ENCODE results near the gene PRPF8. TPM values are rescaled to one million over a fixed set of nuclear protein-coding genes. Genes with fewer than 3 reads are reported as not detected.

PRPF8 gene
- total and polyA plus RNA-seq, 10 of the 15 experiments (the other 5 are each of a cell fraction or from before 2014, with no cell fraction given) = 77.2 to 337 (median 162) TPM

DNA sequence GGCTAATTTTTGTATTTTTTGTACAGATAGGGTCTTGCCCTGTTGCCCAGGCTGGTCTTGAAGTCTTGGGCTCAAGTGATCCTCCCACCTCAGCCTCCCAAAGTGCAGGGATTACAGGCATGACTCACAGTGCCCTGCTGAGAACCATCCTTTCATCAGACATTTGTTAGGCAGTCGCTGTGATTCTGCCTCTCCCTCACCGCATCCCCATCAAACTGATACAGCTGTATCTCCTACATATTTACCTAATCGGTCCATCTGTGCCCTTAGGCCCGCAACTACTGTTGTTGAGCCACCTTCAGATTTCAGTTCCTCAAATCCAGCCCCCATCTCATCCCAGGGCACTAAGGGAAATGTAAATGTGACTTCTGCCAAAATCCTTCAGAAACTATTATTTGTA lies 54.0 kb downstream of the PRPF8 start:
- no peak overlapping the region for H3K9ac ChIP-seq (ENCODE audit: control insufficient read depth, insufficient read depth, low read length)
- in situ Hi-C loops (cut with MboI) (no loop called here), intact Hi-C loops (cut with micrococcal nuclease; ENCODE audit: unreplicated experiment) (loop anchor here (5.0 kb wide), 1 partner anchor 113 kb away; the partner anchor contains the start of gene INPP5K)
- no peak for DNase-seq (ENCODE audit: low read depth, low spot score)
- no peak for ATAC-seq
- H3K4me2 ChIP-seq (ENCODE audit: control insufficient read depth, insufficient read depth) = no peak overlapping the region; the same call in 1 of the 2 replicates
- POLR2A ChIA-PET = interaction anchor here (0.6 to 6.0 kb wide), 8 partner anchors 18 to 230 kb away, joined by 3 to 56 read pairs (median 6); partner anchors contain the start of genes INPP5K and RILP
- no peak overlapping the region for H2AFZ ChIP-seq (ENCODE audit: control insufficient read depth, low read depth, low read length)
- H3K79me2 ChIP-seq (ENCODE audit: control insufficient read depth, insufficient read depth, low read length) = peaks cover 6% of the 10 kb centered on the region
- no peaks in the 10 kb centered on the region for H4K20me1 ChIP-seq (ENCODE audit: control insufficient read depth, insufficient read depth)
- H3K4me3 ChIP-seq = no peak overlapping the region
- H3K27me3 ChIP-seq (replicated peaks in 1 of 2; ENCODE audit: control insufficient read depth in 2 of 2, insufficient read depth in 2 of 2, low read length in 1 of 2) = no peaks in the 10 kb centered on the region
- H3K4me1 ChIP-seq (ENCODE audit: control insufficient read depth, insufficient read depth, low read length) = peaks cover 37% of the 10 kb centered on the region
- BruUV-seq (replicated peaks) = no TSS peak
- WGBS (ENCODE audit: insufficient coverage, insufficient replicate concordance, low lambda C conversion rate, missing lambda C conversion rate) = 8% methylated on average over 4 of the region's 4 CpGs
- CTCF ChIA-PET = interaction anchor here (0.6 to 9.9 kb wide), 35 partner anchors 10 to 466 kb away, joined by 3 to 380 read pairs (median 6); partner anchors contain the start of genes INPP5K, RILP and SCARF1
- H3K27ac ChIP-seq (ENCODE audit: control insufficient read depth, insufficient read depth) = no peak overlapping the region
- H3K36me3 ChIP-seq (ENCODE audit: control insufficient read depth in 2 of 2, insufficient read depth in 2 of 2, low read length in 1 of 2) = no peaks in the 10 kb centered on the region
- no peak for FAIRE-seq
- SMC1A ChIA-PET (ENCODE audit: uncharacterized antibody, unreplicated experiment) = interaction anchor here (0.6 to 5.4 kb wide), 17 partner anchors 14 to 269 kb away, joined by 3 to 107 read pairs (median 4); partner anchors contain the start of genes INPP5K and PITPNA
- RAD21 ChIA-PET (ENCODE audit: unreplicated experiment) = interaction anchor here (0.6 to 10.0 kb wide), 26 partner anchors 10 to 371 kb away, joined by 3 to 317 read pairs (median 5); partner anchors contain the start of genes INPP5K, RILP and SCARF1
- no peaks in the 10 kb centered on the region for H3K9me3 ChIP-seq (replicated peaks; ENCODE audit: control insufficient read depth, insufficient read depth, low read length)
- TF ChIP-seq SPI1 (IDR thresholded peaks at IDR 0.05; ENCODE audit: borderline replicate concordance, insufficient read depth, low read depth, low read length) (peak; percentile 69; the same call in 1 of the 2 replicates), SMARCA5 (IDR thresholded peaks at IDR 0.05) (no peak)

DNA sequence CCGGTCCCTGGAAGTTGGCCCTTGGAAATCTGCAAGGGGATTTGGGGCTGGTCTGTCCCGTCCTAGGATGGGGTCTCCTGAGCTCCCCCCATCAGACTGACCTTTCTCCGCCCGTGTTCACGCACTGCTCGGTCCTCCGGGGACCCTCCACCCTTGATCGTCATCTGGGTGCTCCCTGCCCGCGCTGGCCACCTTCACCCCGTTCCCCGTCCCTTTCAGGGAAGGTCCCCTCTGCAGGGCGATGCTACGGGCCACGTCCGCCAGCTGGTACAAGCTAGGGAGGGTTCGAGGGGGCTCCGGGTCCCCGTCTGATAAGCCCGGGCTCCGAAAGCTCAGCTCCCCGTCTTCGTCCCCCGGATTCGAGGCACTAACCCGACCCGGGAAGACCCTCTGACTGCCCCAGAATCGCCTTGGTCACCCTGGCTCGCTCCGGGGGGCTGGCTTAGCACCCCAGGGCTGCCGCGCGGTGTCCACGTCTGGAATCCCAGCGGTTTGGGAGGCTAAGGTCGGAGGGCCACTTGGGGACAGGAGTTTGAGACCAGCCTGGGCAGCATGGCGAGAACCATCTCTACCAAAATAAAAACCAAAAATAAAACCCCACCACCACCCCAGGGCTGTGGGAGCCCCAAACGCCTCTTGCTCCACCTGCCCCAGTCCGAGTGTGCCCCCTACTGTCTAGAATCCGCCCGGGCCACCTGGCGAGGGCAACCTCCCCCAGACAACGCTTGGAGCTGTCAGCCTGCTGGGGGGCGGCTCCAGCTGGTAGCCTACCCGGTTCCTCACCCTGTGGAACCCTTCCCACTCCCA lies 55.0 kb downstream of the PRPF8 start:
- H3K9me3 ChIP-seq (replicated peaks; ENCODE audit: control insufficient read depth, insufficient read depth, low read length) = no peaks in the 10 kb centered on the region
- no peaks in the 10 kb centered on the region for H3K27me3 ChIP-seq (replicated peaks in 1 of 2; ENCODE audit: control insufficient read depth in 2 of 2, insufficient read depth in 2 of 2, low read length in 1 of 2)
- FAIRE-seq = no peak
- H3K79me2 ChIP-seq (ENCODE audit: control insufficient read depth, insufficient read depth, low read length) = peaks cover 6% of the 10 kb centered on the region
- no peaks in the 10 kb centered on the region for H4K20me1 ChIP-seq (ENCODE audit: control insufficient read depth, insufficient read depth)
- RAD21 ChIA-PET (ENCODE audit: unreplicated experiment) = interaction anchor here (0.6 to 10.0 kb wide), 27 partner anchors 11 to 370 kb away, joined by 3 to 317 read pairs (median 4); partner anchors contain the start of genes INPP5K, RILP and SCARF1
- WGBS (ENCODE audit: insufficient coverage, insufficient replicate concordance, low lambda C conversion rate, missing lambda C conversion rate) = 13% methylated on average over 44 of the region's 45 CpGs
- peak overlapping the region; percentile 66 for H3K9ac ChIP-seq (ENCODE audit: control insufficient read depth, insufficient read depth, low read length)
- in situ Hi-C loops (cut with MboI) (loop anchor here (10.0 kb wide), 1 partner anchor 55 kb away; no protein-coding TSS in a partner anchor), intact Hi-C loops (cut with micrococcal nuclease; ENCODE audit: unreplicated experiment) (loop anchor here (1.0 to 5.0 kb wide), 3 partner anchors 37 to 112 kb away; partner anchors contain the start of gene INPP5K)
- peak overlapping the region; percentile 100 for H3K4me2 ChIP-seq (ENCODE audit: control insufficient read depth, insufficient read depth)
- no TSS peak for BruUV-seq (replicated peaks)
- POLR2A ChIA-PET = interaction anchor here (0.5 to 6.0 kb wide), 11 partner anchors 12 to 267 kb away, joined by 3 to 56 read pairs (median 5); no protein-coding TSS in a partner anchor
- H2AFZ ChIP-seq (ENCODE audit: control insufficient read depth, low read depth, low read length) = peak overlapping the region; percentile 79
- H3K27ac ChIP-seq (ENCODE audit: control insufficient read depth, insufficient read depth) = peak overlapping the region; percentile 87; the same call in 1 of the 2 replicates
- H3K36me3 ChIP-seq (ENCODE audit: control insufficient read depth in 2 of 2, insufficient read depth in 2 of 2, low read length in 1 of 2) = no peaks in the 10 kb centered on the region
- peaks cover 42% of the 10 kb centered on the region for H3K4me1 ChIP-seq (ENCODE audit: control insufficient read depth, insufficient read depth, low read length)
- CTCF ChIA-PET = interaction anchor here (0.6 to 9.9 kb wide), 40 partner anchors 11 to 550 kb away, joined by 3 to 380 read pairs (median 4); partner anchors contain the start of genes INPP5K, RILP and SCARF1
- SMC1A ChIA-PET (ENCODE audit: uncharacterized antibody, unreplicated experiment) = interaction anchor here (0.6 to 5.4 kb wide), 20 partner anchors 14 to 268 kb away, joined by 3 to 107 read pairs (median 4); partner anchors contain the start of genes INPP5K and PITPNA
- no peak for DNase-seq (ENCODE audit: low read depth, low spot score)
- ATAC-seq = peak; percentile 53
- peak overlapping the region; percentile 88 for H3K4me3 ChIP-seq
- no peak for TF ChIP-seq DPF2 (IDR thresholded peaks at IDR 0.05)
- TF ChIP-seq HSF1 (IDR thresholded peaks at IDR 0.05; ENCODE audit: low read depth, low read length) = no peak
- TF ChIP-seq TCF12 (IDR thresholded peaks at IDR 0.05; ENCODE audit: low read depth, low read length) = peak; percentile 91
- TF ChIP-seq GATAD2B (conservative IDR thresholded peaks at IDR 0.05; ENCODE audit: low read depth) = no peak
- peak; percentile 59; the same call in 1 of the 2 replicates for TF ChIP-seq SMARCA5 (IDR thresholded peaks at IDR 0.05)
- 0 out of 4 replicates have a peak, but pooled peaks of 1 of the 2 experiments have one; percentile 20 for TF ChIP-seq BHLHE40 (IDR thresholded peaks at IDR 0.05; ENCODE audit: borderline replicate concordance in 1 of 2, low read depth in 2 of 2, low read length in 1 of 2)
- no peak for TF ChIP-seq KDM1A (IDR thresholded peaks at IDR 0.05; ENCODE audit: borderline replicate concordance)
- TF ChIP-seq, protein P1, sequence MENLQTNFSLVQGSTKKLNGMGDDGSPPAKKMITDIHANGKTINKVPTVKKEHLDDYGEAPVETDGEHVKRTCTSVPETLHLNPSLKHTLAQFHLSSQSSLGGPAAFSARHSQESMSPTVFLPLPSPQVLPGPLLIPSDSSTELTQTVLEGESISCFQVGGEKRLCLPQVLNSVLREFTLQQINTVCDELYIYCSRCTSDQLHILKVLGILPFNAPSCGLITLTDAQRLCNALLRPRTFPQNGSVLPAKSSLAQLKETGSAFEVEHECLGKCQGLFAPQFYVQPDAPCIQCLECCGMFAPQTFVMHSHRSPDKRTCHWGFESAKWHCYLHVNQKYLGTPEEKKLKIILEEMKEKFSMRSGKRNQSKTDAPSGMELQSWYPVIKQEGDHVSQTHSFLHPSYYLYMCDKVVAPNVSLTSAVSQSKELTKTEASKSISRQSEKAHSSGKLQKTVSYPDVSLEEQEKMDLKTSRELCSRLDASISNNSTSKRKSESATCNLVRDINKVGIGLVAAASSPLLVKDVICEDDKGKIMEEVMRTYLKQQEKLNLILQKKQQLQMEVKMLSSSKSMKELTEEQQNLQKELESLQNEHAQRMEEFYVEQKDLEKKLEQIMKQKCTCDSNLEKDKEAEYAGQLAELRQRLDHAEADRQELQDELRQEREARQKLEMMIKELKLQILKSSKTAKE (IDR thresholded peaks at IDR 0.05; ENCODE audit: low read depth, poor library complexity, severe bottlenecking) = peak; percentile 36
